GM12872 (cell line): ENCODE measurements around the gene KCNJ5.

Source experiments
- CTCF ChIP-seq: IDR thresholded peaks from 3 replicates; pipeline ENCODE4 v1.5.1; 2011; ENCODE audit warnings: low read depth, mild to moderate bottlenecking, low read length, moderate library complexity; ENCODE audit not compliant: insufficient read depth

KCNJ5 gene

DNA sequence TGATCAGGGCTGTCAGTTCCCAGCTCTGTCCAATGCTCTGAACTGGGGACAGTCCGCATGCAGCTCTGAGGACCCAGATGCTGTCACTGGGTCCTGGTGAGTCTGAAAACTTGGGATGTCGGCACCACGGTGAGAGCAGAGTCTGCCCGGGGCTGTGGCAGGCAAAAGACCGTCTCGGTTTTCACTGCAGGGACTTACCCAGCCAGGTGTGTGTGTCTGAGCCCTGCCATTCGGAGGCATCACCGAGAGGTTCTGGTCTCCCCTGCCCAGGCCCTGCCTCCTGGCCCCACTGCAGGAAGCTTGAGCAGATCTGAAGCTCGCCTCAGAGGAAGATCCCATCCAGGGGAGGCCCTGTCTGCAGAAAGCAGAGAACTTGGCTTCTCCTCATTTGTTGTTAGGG lies 46.3 kb downstream of the KCNJ5 start:
- TF ChIP-seq CTCF = no peak

DNA sequence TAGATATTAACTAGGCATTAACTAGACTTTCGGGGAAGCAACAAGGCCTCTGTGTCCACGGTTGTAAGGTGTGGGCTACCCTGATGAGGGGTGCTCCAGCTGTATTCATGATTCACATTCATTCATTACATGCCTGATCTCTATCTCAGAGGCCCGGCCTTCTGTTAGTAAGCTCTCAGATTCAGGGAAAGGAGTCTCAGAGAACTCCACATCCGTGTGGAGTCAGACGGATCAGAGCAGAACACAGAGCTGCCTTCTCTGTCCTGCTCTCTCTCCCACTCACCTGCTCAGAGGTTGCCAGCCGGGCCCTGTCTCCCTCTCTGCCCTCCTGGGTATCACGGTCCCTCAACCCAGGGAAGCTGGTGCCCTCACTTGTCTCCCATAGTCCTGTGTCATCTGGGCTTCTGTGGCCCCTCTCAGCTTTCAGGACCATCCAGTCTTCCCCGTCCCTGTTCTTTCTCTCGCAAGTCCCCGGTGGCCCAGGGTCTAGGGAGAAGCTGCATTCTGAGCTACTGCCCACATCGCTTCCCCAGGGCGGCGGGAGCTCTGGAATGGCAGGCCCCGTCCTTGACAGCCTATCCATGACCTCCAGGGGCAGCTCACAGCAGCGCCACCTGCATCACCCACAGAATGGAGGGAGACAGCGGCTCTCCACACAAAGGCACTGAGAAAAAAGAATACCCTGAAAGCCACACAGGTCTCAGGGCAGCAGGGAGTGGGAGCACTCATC lies 47.2 kb downstream of the KCNJ5 start:
- TF ChIP-seq CTCF = no peak

DNA sequence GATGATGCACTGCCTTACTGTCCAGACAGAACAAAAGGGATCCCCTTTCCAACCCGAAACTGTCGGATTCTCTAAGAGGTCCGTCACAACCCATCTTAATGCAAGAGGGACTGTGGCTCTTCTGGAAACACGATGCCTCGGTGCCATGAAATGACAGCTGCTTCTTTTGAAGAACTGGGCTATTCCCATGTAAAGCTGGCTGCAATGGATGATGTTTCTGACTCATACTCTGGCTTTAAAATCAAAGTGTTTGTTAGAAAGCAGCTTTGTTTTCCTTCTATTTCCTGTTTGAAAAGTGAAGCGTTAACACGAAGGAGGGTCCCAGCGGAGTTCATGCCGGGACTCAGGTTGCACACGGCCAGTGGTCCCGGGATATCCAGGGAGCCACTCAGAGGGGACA lies 48.4 kb downstream of the KCNJ5 start:
- no peak for TF ChIP-seq CTCF

DNA sequence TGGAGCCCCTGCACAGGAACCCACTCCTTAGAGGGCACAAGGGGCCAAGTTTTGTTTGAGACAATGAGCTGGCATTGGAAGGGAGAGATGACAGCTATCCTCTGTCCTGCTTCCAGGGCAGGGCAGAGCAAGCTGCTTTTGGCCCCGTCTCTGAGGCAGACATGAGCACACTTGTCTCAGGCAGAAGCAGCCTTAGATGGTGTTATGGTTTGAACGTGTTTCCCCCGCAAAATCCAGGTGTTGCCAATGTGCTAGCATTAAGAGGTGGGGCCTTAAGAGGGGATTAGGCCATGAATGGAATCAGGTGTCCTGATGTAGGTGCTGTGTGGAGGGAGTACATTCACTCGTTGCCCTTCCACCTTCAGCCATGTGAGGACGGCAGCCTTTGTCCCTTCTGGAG lies 49.0 kb downstream of the KCNJ5 start:
- TF ChIP-seq CTCF = no peak

DNA sequence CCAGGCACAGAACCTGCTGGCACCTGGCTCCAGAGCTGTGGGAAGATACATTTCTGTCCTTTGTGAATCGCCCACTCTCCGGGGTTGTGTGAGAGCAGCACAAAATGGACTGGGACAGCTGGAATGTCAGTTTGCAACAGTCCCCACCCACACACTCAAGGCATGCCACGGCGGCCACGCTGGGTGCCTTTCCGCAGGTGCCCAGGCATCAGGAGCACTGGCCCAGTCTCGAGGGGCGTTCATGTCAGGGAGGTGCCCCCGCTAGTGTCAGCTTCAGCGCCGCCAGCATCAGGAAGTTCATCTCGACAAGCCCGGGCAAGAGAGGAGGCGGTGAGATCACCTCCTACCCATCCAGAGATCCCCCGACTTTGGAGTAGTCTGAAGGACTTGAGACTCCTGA lies 49.4 kb downstream of the KCNJ5 start:
- TF ChIP-seq CTCF = no peak

DNA sequence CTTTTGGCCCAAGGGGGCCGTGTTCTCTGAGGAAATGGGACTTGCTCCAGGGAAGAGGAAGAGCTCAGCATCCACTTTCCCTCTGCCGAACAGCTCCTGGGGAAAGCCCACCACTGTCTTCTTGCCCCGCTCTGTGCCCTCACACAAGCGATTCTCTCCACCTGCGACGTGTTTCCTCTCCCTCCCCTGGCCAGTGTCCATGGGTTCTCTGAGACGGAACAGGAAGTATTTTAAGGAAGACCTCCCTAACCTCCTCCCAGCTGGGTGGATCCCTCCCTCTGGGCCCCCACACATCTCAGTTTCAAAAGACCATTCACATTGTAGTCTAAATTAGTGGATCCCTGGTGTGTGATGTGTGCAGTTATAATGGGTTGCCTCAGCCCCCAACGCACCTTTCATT lies 50.0 kb downstream of the KCNJ5 start:
- no peak for TF ChIP-seq CTCF

DNA sequence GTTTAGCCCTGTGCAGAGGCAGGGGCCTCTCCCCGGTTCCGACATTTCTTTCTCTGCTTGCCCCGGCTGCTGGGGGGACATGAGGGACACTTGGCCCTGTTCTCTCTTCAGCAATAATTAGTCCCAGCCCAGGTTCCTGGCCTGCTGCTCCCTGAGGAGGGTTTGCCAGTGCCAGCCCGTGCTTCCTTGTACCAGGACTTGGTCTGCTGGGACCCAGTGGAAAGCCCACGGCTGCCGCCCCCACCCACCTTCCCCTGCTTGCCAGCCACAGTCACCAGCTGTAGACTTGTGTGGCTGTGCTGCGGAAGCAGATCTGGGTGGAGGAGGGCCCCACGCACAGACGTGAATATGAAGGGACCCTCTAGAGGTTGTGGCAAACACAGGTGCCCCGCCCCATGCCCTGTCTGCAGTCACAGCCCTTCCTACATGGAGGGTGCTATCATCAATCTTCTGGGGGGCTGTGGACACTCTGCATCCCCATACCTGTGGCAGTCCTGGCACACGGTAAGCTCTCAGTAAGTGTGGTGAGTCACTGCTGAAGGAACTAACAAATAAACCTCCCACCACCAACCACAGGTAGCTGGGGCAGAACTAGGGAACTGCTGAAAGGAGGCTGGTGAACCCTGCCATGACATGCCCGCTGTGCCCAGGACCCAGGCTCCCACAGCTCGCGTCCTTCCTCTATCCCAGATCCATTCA lies 50.6 kb downstream of the KCNJ5 start:
- no peak for TF ChIP-seq CTCF
